Vagina (tissue), 2 donors: Measurements from ENCODE around the gene REXO1.

Experiments
- POLR2A ChIP-seq, 2 donors: fragments of 450-650 bp; IDR thresholded peaks; one replicate each; pipeline ENCODE4 v1.6.1; 2017; ENCODE audit warnings: antibody characterized with exemption in 2 of 2, mild to moderate bottlenecking in 2 of 2, moderate library complexity in 2 of 2
- POLR2AphosphoS5 ChIP-seq, 2 donors: sonication (generic); formaldehyde crosslinking; IDR thresholded peaks; one replicate each; pipeline ENCODE4 v1.9.0; 2017; ENCODE audit warnings: antibody characterized with exemption in 2 of 2, mild to moderate bottlenecking in 2 of 2, low read depth in 1 of 2; ENCODE audit not compliant: insufficient read depth in 1 of 2
- TF ChIP-seq, protein P1 (sequence below), 3 experiments: fragments of 450-650 bp in 2 of 3; fragments of 200-600 bp in 1 of 3; sonication (generic) in 1 of 3; IDR thresholded peaks; one replicate each; pipeline ENCODE4 v1.5.1; 2017 to 2019; ENCODE audit warnings: antibody characterized with exemption in 3 of 3, mild to moderate bottlenecking in 2 of 3, moderate library complexity in 2 of 3

DNA sequence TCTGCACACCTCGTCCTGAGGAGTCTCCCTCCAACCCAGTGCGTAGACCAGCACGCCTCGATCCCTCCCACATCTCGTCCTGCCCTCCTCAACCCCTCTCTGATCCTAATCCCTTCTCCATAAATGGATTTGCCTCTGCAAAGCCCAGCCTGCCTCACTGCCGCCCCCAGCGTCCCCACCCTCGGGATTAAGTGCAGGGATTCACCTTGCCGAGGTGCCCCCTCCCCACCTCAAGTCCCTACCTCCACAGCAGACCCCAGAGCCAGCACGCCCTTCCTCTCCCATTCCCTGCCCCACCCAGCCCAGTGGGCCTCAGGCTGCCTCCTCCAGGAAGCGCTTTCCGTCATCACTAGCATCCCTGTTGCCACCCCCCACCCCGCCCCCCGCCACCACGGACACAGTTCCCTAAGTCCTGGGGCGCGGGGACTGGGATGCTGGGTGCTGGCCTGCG is 11.1 kb upstream of the REXO1 start:
- TF ChIP-seq, protein P1, sequence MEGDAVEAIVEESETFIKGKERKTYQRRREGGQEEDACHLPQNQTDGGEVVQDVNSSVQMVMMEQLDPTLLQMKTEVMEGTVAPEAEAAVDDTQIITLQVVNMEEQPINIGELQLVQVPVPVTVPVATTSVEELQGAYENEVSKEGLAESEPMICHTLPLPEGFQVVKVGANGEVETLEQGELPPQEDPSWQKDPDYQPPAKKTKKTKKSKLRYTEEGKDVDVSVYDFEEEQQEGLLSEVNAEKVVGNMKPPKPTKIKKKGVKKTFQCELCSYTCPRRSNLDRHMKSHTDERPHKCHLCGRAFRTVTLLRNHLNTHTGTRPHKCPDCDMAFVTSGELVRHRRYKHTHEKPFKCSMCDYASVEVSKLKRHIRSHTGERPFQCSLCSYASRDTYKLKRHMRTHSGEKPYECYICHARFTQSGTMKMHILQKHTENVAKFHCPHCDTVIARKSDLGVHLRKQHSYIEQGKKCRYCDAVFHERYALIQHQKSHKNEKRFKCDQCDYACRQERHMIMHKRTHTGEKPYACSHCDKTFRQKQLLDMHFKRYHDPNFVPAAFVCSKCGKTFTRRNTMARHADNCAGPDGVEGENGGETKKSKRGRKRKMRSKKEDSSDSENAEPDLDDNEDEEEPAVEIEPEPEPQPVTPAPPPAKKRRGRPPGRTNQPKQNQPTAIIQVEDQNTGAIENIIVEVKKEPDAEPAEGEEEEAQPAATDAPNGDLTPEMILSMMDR (IDR thresholded peaks at IDR 0.05): no peak
- no peak for TF ChIP-seq POLR2A (IDR thresholded peaks at IDR 0.05)
- no peak for TF ChIP-seq POLR2AphosphoS5 (IDR thresholded peaks at IDR 0.05; ENCODE audit: insufficient read depth in 1 of 2, low read depth in 1 of 2)
